Activated CD4-positive, alpha-beta T cell treated with anti-CD3 and anti-CD28 coated beads, Interleukin-2, amount 10 ng/mL, durations not matched to agents 7 days and 5 days (primary cell): ENCODE results near the gene CENPU. TPM values are rescaled to one million over a fixed set of nuclear protein-coding genes. Genes with fewer than 3 reads are reported as not detected.

Experiments used
- total RNA-seq, 2 experiments: library from RNA; stranded (reverse); gene quantifications; one replicate each; pipeline ENCODE4 v1.2.3, GENCODE V29; 2021

Gene CENPU
- total RNA-seq, 2 experiments from 2014 or later, result 73.3 to 80.3 TPM

Other genes starting within 250 kb of the CENPU start
- gene CASP3, start 84.6 kb downstream of the CENPU start, total RNA-seq, result 10 to 100 TPM; 58.0 to 64.2 TPM
- 10 to 100 TPM; 20.2 to 21.4 TPM for gene PRIMPOL, start 84.4 kb downstream of the CENPU start, total RNA-seq
- gene ACSL1, start 91.9 kb upstream of the CENPU start, total RNA-seq, result 10 to 100 TPM; 14.5 to 15.4 TPM